Large intestine (tissue), 3 donors: ENCODE data around the gene SOHLH2. TPM values are rescaled to one million over a fixed set of nuclear protein-coding genes. Genes with fewer than 3 reads are reported as not detected.

Experiments
- DNase-seq, 2 donors: peaks; one replicate each; pipeline versions ENCODE4 v3.0.0 to v3.0.0-alpha.2; 2013
- H3K27ac ChIP-seq: one replicate; pipeline ENCODE4 v1.5.1; 2013; ENCODE audit warnings: low read length
- H3K27me3 ChIP-seq: 2 replicates; pipeline ENCODE4 v1.6.1; 2013; ENCODE audit warnings: low read length; ENCODE audit not compliant: control insufficient read depth, insufficient read depth
- H3K36me3 ChIP-seq: 2 replicates; pipeline ENCODE4 v1.6.1; 2013; ENCODE audit warnings: low read length; ENCODE audit not compliant: control insufficient read depth, insufficient read depth
- H3K4me1 ChIP-seq: one replicate; pipeline ENCODE4 v1.6.1; 2013; ENCODE audit warnings: low read length; ENCODE audit not compliant: control insufficient read depth, insufficient read depth
- H3K4me3 ChIP-seq: one replicate; pipeline ENCODE4 v1.5.1; 2013; ENCODE audit warnings: low read length
- H3K9me3 ChIP-seq: one replicate; pipeline ENCODE4 v1.6.1; 2013; ENCODE audit warnings: mild to moderate bottlenecking, low read depth, low read length, moderate library complexity; ENCODE audit not compliant: control insufficient read depth
- WGBS: methylation state at CpG from one replicate; pipeline ENCODE4 v1.1.5; 2013; ENCODE audit warnings: low lambda C conversion rate; ENCODE audit not compliant: insufficient coverage; 5-methylcytosine and 5-hydroxymethylcytosine counted together
- polyA plus RNA-seq: library from polyadenylated mRNA; unstranded; fragments of 120-200 nt; gene quantifications from one replicate; pipeline ENCODE4 v1.2.1, GENCODE V29; 2013

Gene SOHLH2
- polyA plus RNA-seq, 1 donor = 0.99 TPM

DNA sequence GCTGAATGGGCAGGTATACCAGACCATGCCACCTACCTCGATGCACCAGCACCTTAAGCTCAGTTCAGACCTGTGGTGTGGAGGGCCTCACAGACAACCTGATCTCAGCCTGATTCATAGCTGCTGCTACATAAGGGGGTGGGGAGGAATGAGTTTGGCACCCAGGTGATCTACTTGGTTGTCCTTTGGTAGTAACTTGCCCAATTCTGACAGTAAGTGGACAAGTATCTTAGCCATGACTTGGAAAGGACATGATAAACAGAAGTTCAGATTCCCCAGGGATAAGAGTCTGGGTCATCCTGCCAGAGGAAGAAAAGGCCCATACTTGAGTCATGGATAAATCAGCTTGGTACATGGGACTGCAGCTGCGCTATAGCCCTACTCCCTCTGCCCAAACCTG lies 28.4 kb upstream of the SOHLH2 start:
- no peak overlapping the region for H3K4me3 ChIP-seq
- H3K27me3 ChIP-seq = no peaks in the 10 kb centered on the region
- no peak for DNase-seq
- no CpG with 5 or more reads among the region's 2 CpGs for WGBS
- no peaks in the 10 kb centered on the region for H3K4me1 ChIP-seq
- peaks cover 4% of the 10 kb centered on the region for H3K36me3 ChIP-seq
- H3K9me3 ChIP-seq = no peaks in the 10 kb centered on the region
- H3K27ac ChIP-seq = no peak overlapping the region

DNA sequence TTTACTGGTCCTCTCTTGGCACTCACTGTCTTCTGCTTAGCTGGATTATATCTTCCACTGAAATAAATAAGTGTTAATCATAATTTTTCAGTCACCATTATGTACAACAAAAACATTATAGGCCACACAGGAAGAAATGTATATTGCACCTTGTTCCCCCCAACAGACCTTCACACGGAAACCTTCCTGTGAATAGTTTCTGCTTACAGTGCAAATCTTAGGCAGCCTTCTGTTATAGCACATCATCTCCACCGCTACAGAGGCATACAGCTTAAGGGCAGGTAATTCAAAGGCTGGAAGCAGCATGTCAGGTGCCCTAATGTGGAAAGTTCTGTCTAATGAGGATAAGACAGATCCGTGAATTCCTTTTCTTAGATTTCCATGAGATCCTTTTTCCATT lies 16.9 kb upstream of the SOHLH2 start:
- H3K36me3 ChIP-seq = no peaks in the 10 kb centered on the region
- H3K4me1 ChIP-seq = no peaks in the 10 kb centered on the region
- no peak for DNase-seq
- H3K27me3 ChIP-seq = no peaks in the 10 kb centered on the region
- no peak overlapping the region for H3K4me3 ChIP-seq
- H3K9me3 ChIP-seq = peaks cover 5% of the 10 kb centered on the region
- 100% methylated on average over 1 of the region's 3 CpGs for WGBS
- no peak overlapping the region for H3K27ac ChIP-seq

DNA sequence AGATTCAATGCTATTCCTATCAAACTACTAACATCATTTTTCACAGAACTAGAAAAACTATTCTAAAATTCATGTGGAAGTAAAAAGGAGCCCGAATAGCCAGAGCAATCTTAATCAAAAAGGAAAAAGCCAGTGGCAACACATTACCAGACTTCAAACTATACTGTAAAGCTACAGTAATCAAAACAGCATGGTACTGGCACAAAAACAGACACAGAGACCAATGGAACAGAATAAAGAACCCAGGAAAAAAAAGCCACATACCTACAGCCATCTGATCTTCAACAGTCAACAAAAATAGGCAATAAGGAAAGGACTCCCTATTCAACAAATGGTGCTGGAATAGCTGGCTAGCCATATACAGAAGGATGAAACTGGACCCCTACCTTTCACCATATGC lies 10.4 kb upstream of the SOHLH2 start:
- Histone ChIP-seq H3K9me3 (peaks cover 7% of the 10 kb centered on the region), H3K27ac (no peak overlapping the region), H3K36me3 (no peaks in the 10 kb centered on the region), H3K27me3 (no peaks in the 10 kb centered on the region), H3K4me3 (no peak overlapping the region), H3K4me1 (no peaks in the 10 kb centered on the region)
- no peak for DNase-seq
- WGBS = no CpG with 5 or more reads among the region's 1 CpG

DNA sequence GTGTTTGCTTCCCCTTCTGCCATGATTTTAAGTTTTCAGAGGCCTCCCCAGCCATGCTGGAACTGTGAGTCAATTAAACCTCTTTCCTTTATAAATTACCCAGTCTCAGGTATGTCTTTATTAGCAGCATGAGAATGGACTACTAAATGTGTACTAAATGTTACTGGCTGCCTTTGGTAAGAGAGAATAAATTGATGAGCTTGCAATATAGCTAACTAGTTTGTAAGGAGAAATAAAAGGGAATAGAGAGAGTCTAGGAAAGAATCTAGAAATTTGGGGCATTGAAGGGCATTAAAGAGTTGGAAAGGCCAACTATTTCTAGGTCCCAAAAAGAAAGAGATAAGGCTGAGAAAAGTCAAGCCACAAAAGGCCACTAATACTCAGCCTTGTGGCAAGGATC lies 5.5 kb upstream of the SOHLH2 start:
- H3K27me3 ChIP-seq = no peaks in the 10 kb centered on the region
- DNase-seq = no peak
- H3K27ac ChIP-seq = no peak overlapping the region
- H3K36me3 ChIP-seq = no peaks in the 10 kb centered on the region
- H3K4me1 ChIP-seq = no peaks in the 10 kb centered on the region
- H3K9me3 ChIP-seq = peaks cover 3% of the 10 kb centered on the region
- no peak overlapping the region for H3K4me3 ChIP-seq

DNA sequence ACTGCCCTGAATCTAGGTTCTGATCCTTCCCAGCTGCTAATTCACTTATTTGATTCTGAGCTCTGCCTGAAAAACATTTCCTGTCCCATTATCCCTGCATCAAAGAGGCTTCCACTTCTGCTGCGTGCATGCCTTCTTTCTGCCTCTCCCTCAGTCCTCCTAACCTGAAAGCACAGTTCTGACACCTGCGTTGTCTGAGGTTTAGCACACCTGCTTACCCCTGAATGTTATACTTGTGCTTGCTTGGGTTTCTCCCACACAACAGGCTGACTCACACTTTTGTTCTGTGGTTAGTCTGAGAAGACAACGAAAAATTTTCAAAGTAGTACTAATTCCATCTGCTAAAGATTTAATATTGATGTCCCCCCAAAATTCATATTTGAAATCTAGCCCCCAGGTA lies 3.1 kb upstream of the SOHLH2 start:
- H3K27me3 ChIP-seq = no peaks in the 10 kb centered on the region

DNA sequence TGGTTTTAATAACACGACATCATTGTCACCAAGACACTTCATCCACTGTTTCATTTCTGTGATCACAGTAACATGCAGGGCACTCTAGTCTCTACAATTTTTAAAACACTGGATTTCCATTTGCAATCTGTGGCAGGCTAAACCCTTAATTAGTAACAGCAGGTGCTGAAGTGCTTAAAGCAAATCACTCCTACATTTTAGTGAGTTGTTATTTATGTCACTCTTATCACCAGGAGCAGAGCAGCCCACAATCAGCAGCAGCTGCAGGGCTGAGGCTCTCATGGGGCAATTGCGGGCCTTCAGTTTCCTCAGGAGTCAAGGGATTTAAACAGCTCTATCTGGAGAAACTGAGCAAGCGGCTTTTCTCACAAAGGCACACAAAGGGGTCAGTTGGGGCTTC lies 1.6 kb downstream of the SOHLH2 start:
- H3K9me3 ChIP-seq = peaks cover 9% of the 10 kb centered on the region
- no peak overlapping the region for H3K4me3 ChIP-seq
- no peak overlapping the region for H3K27ac ChIP-seq
- DNase-seq = no peak
- WGBS = 100% methylated on average over 1 of the region's 3 CpGs
- H3K4me1 ChIP-seq = no peaks in the 10 kb centered on the region
- H3K36me3 ChIP-seq = no peaks in the 10 kb centered on the region
- no peaks in the 10 kb centered on the region for H3K27me3 ChIP-seq

More for the DNA sequence above, 3.1 kb upstream of the SOHLH2 start:
- H3K4me3 ChIP-seq = no peak overlapping the region
- H3K36me3 ChIP-seq = no peaks in the 10 kb centered on the region
- no peak for DNase-seq
- no peak overlapping the region for H3K27ac ChIP-seq
- no peaks in the 10 kb centered on the region for H3K4me1 ChIP-seq
- no CpG with 5 or more reads among the region's 3 CpGs for WGBS
- H3K9me3 ChIP-seq = peaks cover 9% of the 10 kb centered on the region

DNA sequence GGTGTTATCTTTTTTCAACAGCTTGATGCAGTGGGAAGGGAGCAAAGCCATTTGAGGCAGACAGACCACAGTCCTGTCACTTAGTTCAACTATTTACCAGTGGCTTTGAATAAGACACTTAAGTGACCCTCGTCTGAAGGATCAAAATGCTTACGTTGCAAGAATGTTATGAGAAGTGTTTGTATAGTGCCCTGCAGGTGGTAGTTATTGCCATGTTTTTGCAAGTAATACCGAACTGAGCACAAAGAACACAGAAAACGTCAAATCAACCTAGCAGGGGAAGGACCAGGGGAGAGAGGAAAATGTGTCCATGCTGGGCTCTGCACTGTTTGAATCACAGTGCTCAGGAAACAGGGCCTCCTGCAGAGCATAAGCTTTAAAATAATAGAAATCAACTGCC lies 2.8 kb downstream of the SOHLH2 start:
- Histone ChIP-seq H3K36me3 (no peaks in the 10 kb centered on the region), H3K27me3 (no peaks in the 10 kb centered on the region), H3K4me3 (no peak overlapping the region), H3K4me1 (no peaks in the 10 kb centered on the region), H3K9me3 (peaks cover 9% of the 10 kb centered on the region), H3K27ac (no peak overlapping the region)
- no peak for DNase-seq
- no CpG with 5 or more reads among the region's 4 CpGs for WGBS

DNA sequence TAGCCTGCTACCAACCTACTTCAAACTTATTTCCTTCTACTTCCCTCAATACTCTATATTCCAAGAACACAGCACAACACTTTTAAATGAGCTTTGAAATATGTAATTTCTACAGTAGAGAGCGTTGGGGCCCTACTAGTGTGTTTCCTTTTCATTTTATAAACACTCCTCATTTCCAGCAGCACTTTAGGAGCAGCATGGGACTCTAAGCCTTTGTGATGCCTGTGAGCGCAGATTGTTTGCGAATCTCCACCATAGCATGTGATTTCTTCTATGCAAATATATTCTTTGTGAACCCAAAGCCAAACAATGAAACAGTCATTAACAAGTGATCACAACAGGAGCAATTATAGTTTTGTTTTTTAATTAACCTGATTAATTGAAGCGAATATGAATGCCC lies 3.6 kb downstream of the SOHLH2 start:
- H3K27me3 ChIP-seq = no peaks in the 10 kb centered on the region
- H3K4me3 ChIP-seq = no peak overlapping the region
- no peaks in the 10 kb centered on the region for H3K4me1 ChIP-seq
- no peak for DNase-seq
- H3K27ac ChIP-seq = no peak overlapping the region
- WGBS = 100% methylated on average over 1 of the region's 4 CpGs
- H3K36me3 ChIP-seq = no peaks in the 10 kb centered on the region
- peaks cover 9% of the 10 kb centered on the region for H3K9me3 ChIP-seq

DNA sequence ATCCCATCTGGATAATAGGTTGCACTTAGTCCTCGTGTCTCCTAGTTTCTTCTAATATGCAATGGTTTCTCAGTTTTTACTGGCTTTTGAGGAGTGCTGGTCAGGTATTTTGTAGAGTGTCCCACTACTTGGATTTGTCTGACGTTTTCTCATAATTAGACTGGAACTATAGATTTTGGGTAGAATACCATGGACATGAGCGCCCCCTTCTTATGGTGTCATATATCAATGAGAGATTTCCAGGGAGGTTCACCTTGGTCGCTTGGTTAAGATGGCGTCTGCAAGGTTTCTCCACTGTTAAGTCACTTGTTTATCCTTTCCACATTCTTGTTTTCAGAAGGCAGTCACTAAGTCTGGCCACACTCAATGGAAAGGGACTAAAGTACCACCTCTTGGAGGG lies 6.7 kb downstream of the SOHLH2 start:
- Histone ChIP-seq H3K4me1 (no peaks in the 10 kb centered on the region), H3K4me3 (no peak overlapping the region), H3K9me3 (no peaks in the 10 kb centered on the region), H3K36me3 (no peaks in the 10 kb centered on the region), H3K27ac (no peak overlapping the region), H3K27me3 (no peaks in the 10 kb centered on the region)
- WGBS = 75% methylated on average over 1 of the region's 5 CpGs
- DNase-seq = no peak

DNA sequence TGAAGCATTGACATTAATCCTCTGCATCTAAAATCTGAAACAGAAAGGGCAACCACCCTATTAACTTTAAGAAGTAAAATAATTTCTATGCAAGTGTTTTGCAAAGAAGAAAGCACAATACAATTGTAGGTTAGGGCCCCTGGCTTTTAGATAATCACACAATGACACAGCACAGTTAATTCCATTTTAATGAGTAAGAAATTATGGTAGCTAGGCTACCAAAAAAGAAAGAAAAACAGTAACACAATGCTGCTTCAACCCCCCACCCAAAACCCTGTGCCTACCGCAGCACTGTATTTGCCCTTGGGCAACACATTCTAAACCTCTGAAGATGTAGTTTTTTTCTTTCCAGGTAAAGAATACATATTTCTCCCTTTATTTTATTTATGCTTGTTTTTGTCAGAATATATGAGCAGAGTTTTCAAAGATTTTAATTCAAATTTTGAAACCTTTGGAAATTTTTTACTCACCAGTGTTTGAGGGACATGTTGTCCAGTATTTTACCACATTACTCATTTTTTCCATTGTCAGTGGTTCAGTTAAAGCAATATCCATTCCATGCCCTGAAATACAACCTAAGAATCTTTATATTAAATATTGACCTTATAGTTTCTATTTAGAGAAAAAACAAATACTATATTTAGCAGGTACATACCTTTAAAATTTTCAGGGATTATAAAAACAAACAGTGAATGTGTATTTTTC lies 21.1 kb downstream of the SOHLH2 start:
- Histone ChIP-seq H3K9me3 (no peaks in the 10 kb centered on the region), H3K4me3 (no peak overlapping the region), H3K27me3 (no peaks in the 10 kb centered on the region), H3K4me1 (no peaks in the 10 kb centered on the region), H3K27ac (no peak overlapping the region), H3K36me3 (no peaks in the 10 kb centered on the region)
- WGBS = no CpG with 5 or more reads among the region's 1 CpG
- no peak for DNase-seq

DNA sequence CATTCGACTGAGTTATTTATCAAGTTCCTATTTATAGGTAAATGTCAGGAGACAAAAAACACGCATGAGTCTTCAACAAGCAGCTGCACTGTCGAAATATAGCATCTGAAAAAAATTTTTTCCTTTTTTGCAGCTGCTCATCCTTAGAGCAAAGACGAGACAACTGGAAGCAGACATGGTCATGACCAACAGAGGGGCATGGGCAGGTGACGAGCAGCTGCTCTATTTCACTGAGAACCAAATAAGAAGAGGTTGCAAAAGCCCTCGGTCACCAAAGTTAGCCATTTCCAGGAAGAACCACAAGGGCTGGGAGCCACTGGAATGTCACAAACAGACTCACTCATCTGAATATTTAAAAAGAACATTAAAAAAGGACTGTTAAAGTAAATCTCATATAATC lies 22.2 kb downstream of the SOHLH2 start:
- H3K27ac ChIP-seq = no peak overlapping the region
- H3K4me1 ChIP-seq = no peaks in the 10 kb centered on the region
- no peak overlapping the region for H3K4me3 ChIP-seq
- no peaks in the 10 kb centered on the region for H3K27me3 ChIP-seq
- no peaks in the 10 kb centered on the region for H3K36me3 ChIP-seq
- H3K9me3 ChIP-seq = no peaks in the 10 kb centered on the region
- DNase-seq = no peak
- 100% methylated on average over 1 of the region's 6 CpGs for WGBS
